RWPE1 (cell line): Measurements from ENCODE around the gene CARMIL1.
A peak's percentile ranks its signal among the peaks of the same experiment; 100 is the strongest.

Experiments used
- CTCF ChIA-PET: fragments of 350-600 bp; sonication (Branson Sonifier 250); formaldehyde crosslinking; extraction: SDS; loops from one replicate; lab custom pipeline; 2021; lab: Yijun Ruan, JAX
- POLR2A ChIA-PET: fragments of 400-600 bp; formaldehyde crosslinking; extraction: SDS; loops from one replicate; lab custom pipeline; 2020; ENCODE audit warnings: antibody characterized with exemption; ENCODE audit not compliant: low non-redundant PET; lab: Yijun Ruan, JAX
- DNase-seq: peaks from one replicate; pipeline ENCODE4 v3.0.0; 2012; ENCODE audit warnings: low spot score
- H3K27ac ChIP-seq: fragments of 450-650 bp; 2 replicates; pipeline ENCODE4 v1.5.1; 2017
- TF ChIP-seq, protein P1 (sequence below): fragments of 450-650 bp; conservative IDR thresholded peaks from 2 replicates; pipeline ENCODE4 v1.5.1; 2017; ENCODE audit warnings: low read depth, mild to moderate bottlenecking

CARMIL1 gene

DNA sequence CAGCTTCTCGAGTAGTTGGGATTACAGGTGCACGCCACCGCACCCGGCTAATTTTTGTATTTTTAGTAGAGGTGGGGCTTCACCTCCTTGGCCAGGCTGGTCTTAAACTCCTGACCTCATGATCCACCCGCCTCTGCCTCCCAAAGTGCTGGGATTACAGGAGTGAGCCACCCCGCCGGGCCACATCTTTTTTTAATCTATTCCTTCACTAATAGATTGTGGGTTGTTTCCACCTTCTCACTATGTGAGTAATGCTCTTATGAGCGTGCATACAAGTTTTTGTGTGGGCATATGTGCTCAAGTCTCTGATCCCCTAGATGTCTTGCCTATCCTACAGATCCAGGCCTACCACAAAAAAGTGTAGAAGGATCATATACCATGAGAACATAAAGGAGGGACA lies 30.7 kb downstream of the CARMIL1 start:
- no peak for DNase-seq
- TF ChIP-seq, protein P1, sequence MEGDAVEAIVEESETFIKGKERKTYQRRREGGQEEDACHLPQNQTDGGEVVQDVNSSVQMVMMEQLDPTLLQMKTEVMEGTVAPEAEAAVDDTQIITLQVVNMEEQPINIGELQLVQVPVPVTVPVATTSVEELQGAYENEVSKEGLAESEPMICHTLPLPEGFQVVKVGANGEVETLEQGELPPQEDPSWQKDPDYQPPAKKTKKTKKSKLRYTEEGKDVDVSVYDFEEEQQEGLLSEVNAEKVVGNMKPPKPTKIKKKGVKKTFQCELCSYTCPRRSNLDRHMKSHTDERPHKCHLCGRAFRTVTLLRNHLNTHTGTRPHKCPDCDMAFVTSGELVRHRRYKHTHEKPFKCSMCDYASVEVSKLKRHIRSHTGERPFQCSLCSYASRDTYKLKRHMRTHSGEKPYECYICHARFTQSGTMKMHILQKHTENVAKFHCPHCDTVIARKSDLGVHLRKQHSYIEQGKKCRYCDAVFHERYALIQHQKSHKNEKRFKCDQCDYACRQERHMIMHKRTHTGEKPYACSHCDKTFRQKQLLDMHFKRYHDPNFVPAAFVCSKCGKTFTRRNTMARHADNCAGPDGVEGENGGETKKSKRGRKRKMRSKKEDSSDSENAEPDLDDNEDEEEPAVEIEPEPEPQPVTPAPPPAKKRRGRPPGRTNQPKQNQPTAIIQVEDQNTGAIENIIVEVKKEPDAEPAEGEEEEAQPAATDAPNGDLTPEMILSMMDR = no peak
- CTCF ChIA-PET = no interaction called here
- POLR2A ChIA-PET = no interaction called here
- no peak overlapping the region for H3K27ac ChIP-seq

DNA sequence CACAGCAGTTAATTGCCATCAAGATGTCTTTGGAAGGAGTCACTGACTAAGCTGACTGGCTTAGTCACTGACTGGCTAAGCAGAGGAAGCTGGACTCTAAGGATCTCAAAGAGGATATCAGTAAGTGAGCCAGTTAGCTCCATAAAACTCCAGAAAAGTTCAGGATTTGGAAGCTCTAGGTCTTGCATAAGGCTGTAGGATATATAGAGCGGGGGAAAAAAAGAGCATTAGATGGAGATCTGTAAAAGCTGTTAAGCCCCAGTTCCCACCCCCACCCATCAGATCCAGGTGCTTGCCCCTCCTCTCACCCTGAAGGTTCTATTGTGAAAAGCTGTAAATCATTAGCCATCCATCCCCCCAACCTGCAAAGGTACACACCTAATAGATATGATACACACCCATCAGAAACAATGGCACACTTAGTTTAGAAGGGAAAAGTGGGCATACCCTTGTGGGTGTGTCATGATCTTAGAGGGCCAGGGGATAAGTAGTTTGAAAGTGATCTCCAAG lies 32.2 kb downstream of the CARMIL1 start:
- CTCF ChIA-PET = no interaction called here
- TF ChIP-seq, protein P1 = no peak
- H3K27ac ChIP-seq = peak overlapping the region; percentile 81
- POLR2A ChIA-PET = no interaction called here
- peak; percentile 53 for DNase-seq

DNA sequence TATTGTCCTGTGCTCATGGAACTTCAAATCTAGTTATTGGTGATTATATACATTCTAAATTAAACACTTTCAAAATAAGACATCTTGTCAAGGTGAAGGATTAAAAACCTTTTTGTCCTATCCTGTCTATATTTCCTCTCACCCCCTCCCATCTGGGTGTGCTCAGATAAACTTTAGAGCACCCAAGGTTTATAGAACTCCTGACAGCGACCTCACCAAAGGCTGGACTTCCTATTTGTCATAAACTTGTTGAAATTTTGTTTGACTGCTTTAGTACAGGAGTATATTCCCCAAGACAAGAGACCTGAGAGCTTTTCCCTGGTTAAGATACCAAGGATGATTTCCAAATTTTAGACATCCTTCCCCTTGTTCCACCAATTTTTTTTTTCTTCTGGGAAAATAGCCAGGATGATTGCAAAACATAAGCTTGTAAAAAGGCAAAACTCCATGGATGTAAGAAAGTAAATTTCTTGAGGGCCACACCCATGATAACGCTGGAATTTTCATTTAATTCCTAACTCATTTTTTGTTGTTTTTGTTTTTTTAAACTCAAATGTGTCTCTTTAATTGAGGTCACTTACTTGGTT lies 33.0 kb downstream of the CARMIL1 start:
- H3K27ac ChIP-seq = no peak overlapping the region; the same call in 1 of the 2 replicates
- POLR2A ChIA-PET = no interaction called here
- peak; percentile 17 for DNase-seq
- TF ChIP-seq, protein P1 = no peak
- CTCF ChIA-PET = interaction anchor here (1.0 kb wide), 2 partner anchors 9 to 15 kb away, joined by 4 read pairs; no protein-coding TSS in a partner anchor

DNA sequence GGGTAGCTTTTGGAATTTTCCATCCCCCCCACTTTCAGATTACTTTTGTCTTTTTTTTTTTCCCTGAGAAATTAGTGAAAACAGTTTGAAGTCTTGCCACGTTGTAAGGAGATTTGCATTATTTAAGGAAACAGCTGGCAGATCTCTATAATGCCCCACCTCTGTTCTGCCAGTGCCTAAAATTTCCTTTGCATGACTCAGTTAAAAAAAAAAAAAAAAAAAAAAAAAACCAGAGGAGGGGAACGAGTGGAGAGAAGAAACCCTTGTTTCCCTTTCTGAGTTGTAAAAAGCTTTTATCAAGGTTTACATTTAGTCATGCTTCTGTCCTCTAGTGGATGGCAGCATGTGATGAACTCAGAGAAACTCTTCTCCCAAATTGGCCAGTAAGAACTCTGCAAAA lies 33.5 kb downstream of the CARMIL1 start:
- peak overlapping the region; percentile 81 for H3K27ac ChIP-seq
- peak; percentile 36 for DNase-seq
- TF ChIP-seq, protein P1 = peak; percentile 53
- ChIA-PET CTCF (interaction anchor here (1.0 kb wide), 2 partner anchors 8 to 14 kb away, joined by 4 read pairs; no protein-coding TSS in a partner anchor), POLR2A (no interaction called here)

DNA sequence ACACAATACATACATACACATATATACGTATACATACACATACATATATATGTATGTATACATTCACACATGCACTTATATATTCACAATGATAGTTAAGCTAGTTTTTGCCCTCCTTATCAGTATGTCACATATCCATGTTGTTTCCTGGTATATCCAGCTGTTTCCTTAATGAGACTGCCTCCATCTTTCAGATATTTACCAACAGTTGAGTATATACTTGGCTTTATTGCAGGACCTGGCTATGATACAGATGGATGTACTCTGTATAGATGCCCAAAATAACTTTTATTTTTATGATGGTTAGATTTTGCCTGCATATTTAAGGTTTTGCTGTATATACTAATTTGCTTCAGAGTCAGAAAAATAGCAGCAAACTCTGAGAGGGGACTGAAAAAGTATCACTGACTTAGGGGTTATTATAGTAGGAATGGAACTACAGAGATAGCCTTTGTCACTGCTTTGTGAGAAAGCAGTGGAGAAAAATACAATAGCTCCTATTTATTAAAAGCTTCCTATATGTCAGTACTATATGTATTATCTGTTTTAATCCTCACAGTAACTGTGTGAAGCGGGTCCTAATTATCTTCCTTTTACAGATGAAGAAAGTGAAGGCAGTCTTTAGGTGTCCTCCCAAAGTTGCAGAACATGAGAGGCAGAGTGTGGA lies 35.5 kb downstream of the CARMIL1 start:
- TF ChIP-seq, protein P1 = no peak
- ChIA-PET POLR2A (no interaction called here), CTCF (no interaction called here)
- no peak for DNase-seq
- no peak overlapping the region for H3K27ac ChIP-seq

DNA sequence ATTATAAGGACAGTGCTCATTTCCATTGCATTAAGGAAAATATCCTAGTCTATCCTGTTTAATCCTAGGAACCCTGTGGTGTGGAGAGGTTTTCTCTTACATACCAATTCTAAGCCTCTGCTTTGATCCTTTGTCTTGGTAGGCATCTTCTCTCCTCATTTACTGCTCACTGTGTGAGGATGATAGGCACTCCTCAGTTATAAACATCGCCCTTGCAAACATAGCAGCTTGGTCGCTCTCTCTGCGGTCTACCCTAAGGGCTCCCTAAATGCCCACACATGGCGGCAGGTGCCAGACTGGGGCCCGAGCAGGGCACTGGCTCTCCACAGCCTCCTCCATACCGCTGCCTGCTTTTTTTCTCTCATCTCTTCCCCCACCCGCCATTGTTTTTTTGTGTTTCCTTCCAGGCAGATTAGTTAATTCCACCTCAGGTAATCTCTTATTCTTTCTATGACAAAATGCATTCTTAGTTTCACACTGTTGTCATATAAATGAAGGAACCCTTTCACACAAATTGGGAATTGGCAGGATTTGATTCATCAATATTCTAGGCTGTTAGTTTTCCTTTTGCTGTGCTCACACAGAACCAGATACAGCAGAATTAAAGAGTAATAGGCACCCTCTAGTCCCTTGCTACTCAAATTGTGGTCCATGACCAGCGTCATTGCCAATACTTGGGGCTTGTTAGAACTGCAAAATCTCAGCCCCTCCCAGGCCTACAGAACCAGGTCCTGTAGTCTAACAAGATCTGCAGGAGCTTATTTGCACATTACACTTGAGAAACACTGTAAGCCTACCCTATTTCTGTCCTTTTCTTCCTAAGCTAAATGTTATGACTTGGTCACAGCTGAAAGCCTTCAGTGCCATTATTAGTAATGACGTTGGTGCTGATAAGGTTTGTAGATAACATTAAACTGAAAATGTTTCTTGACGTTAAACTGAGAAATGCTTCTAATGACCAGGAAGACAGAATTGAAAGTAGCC lies 36.3 kb downstream of the CARMIL1 start:
- TF ChIP-seq, protein P1 = no peak
- no peak overlapping the region for H3K27ac ChIP-seq
- ChIA-PET CTCF (interaction anchor here (0.7 kb wide), 1 partner anchor 490 kb away, joined by 3 read pairs; no protein-coding TSS in a partner anchor), POLR2A (no interaction called here)
- DNase-seq = no peak
